IPS-11a (cell line): Measurements from ENCODE around the gene COMMD3.

Source experiments
- H3K4me3 ChIP-seq: one replicate; pipeline ENCODE4 v1.5.1; 2013; ENCODE audit warnings: low read depth, low read length, control low read depth

Gene COMMD3

DNA sequence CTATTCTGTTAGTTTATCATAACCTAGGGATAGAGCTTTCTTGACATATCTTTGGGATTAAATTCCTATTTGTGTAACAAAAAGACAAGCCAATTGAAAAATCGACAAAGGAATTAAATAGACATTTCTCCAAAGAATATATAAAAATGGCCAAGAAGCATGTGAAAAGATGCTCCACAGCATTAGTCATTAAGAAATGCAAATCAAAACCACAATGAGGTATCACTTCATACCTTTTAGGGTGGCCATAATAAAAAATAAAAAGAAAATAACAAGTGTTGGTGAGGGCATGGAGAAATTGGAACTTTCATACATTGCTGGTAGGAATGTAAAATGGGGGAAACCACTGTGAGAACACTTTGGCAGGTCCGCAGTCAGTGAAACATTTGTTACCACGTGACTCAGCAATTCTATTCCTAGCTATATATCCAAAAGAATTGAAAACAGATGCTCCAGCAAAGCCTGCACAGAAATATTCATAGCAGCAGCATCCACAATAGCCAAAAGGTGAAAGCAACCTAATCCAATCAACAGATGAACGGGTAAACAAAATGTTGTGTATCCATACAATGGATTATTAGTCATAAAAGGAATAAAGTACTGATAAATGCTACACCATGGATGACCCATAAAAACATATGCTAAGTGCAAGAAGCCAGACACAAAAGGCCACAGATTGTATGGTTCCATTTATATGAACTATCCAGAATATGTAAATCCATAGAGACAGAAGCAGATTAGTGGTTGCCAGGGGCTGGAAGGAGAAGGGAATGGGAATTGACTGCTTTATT is 49.7 kb downstream of the COMMD3 start:
- H3K4me3 ChIP-seq: no peak overlapping the region

DNA sequence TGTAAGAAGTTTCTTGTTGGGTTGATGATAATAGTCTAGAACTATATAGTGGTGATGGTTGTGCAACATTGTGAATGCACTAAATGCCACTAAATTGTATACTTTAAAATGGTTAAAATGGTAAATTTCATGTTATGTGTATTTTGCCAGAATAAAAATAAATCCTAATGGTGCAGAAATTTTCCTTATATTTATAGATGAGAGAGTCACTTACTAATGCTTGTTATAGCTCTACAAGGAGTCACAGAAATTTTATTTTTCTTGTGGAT is 50.2 kb downstream of the COMMD3 start:
- no peak overlapping the region for H3K4me3 ChIP-seq

GRCh38 chr10:22366771-22367170 is 50.6 kb downstream of the COMMD3 start:
- H3K4me3 ChIP-seq: no peak overlapping the region

DNA sequence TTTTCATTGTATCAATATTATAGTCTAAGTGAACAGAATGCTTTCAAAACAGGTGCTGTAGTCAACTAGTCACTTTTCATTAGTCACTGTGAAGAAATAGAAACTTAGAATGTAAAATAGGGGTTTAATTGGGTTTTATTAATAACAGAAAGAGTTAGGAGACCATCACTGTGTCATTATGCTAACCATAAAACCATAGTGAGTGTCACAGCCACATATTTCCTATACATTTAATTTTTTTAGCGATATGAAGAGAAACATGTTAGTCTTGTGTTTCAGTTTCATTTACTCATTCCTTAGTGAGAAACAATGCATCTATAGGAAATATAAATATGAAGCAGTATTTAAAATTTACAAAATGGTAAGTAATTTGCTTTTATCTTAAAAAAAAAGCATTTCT is 51.3 kb downstream of the COMMD3 start:
- no peak overlapping the region for H3K4me3 ChIP-seq

GRCh38 chr10:22368402-22368801 is 52.2 kb downstream of the COMMD3 start:
- H3K4me3 ChIP-seq: no peak overlapping the region

DNA sequence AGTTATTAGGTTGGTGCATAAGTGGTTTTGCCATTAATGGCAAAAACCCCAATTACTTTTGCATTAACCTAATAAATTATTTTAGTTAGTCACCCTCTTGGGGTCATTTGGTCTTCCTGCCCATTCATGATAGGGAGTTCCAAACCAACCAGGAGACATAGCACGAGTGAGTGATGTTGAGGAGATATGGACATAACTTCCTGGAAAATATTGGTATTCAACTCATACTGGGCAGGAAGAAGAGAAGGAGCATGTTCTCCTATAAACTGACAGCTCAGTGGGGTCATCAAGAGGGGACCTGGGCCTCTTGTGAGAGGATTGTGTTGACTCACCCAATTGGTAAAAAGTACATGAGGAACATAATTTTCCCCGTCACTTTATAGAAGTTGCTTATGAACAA is 52.8 kb downstream of the COMMD3 start:
- H3K4me3 ChIP-seq: no peak overlapping the region

GRCh38 chr10:22369434-22370072 is 53.4 kb downstream of the COMMD3 start:
- H3K4me3 ChIP-seq: no peak overlapping the region
